Epithelial cell of proximal tubule (primary cell): ENCODE data around the gene LIPC. TPM values are rescaled to one million over a fixed set of nuclear protein-coding genes. Genes with fewer than 3 reads are reported as not detected.

ENCODE experiments used
- DNase-seq: peaks from one replicate; pipeline ENCODE4 v3.0.0-alpha.2; 2011; ENCODE audit warnings: low read depth
- H3K4me3 ChIP-seq: 2 replicates; pipeline ENCODE4 v1.5.1; 2011; ENCODE audit warnings: low read depth, mild to moderate bottlenecking, low read length
- CTCF ChIP-seq: conservative IDR thresholded peaks from 2 replicates; pipeline ENCODE4 v1.5.1; 2012; ENCODE audit warnings: low read depth, mild to moderate bottlenecking, low read length
- total RNA-seq: library from RNA; depleted of rRNA; stranded (reverse); fragments of >200 nt; gene quantifications from 2 replicates; pipeline ENCODE4 v1.2.3, GENCODE V29; 2015

Gene LIPC
- total RNA-seq, 1 donor from 2014 or later: 12.9 TPM

GRCh38 chr15:58558777-58559176, 127.0 kb downstream of the LIPC start:
- no peak overlapping the region for H3K4me3 ChIP-seq

GRCh38 chr15:58559904-58560588, 128.3 kb downstream of the LIPC start:
- no peak for TF ChIP-seq CTCF
- no peak for DNase-seq
- no peak overlapping the region for H3K4me3 ChIP-seq

More at GRCh38 chr15:58558777-58559176, 127.0 kb downstream of the LIPC start:
- no peak for DNase-seq
- no peak for TF ChIP-seq CTCF

GRCh38 chr15:58561321-58561720, 129.5 kb downstream of the LIPC start:
- no peak for TF ChIP-seq CTCF
- DNase-seq: no peak
- H3K4me3 ChIP-seq: no peak overlapping the region

GRCh38 chr15:58562135-58562534, 130.3 kb downstream of the LIPC start:
- DNase-seq: no peak
- no peak for TF ChIP-seq CTCF
- no peak overlapping the region for H3K4me3 ChIP-seq

GRCh38 chr15:58564981-58565380, 133.2 kb downstream of the LIPC start:
- no peak overlapping the region for H3K4me3 ChIP-seq
- no peak for TF ChIP-seq CTCF
- no peak for DNase-seq

GRCh38 chr15:58565619-58566018, 133.8 kb downstream of the LIPC start:
- no peak for TF ChIP-seq CTCF
- DNase-seq: no peak
- H3K4me3 ChIP-seq: no peak overlapping the region

- no peak for TF ChIP-seq CTCF
- peak; percentile 38 for DNase-seq
- H3K4me3 ChIP-seq: no peak overlapping the region
Measured at GRCh38 chr15:58566029-58566428, 134.2 kb downstream of the LIPC start.
